SK-N-SH (cell line): ENCODE measurements around the gene MISP3. TPM values are rescaled to one million over a fixed set of nuclear protein-coding genes. Genes with fewer than 3 reads are reported as not detected.

ENCODE experiments used
- CTCF ChIA-PET: fragments of 300-600, 350-600 bp; formaldehyde crosslinking; extraction: SDS; loops from one replicate; lab custom pipeline; 2021; lab: Yijun Ruan, JAX
- POLR2A ChIA-PET: fragments of 350-600 bp; sonication (Branson Sonifier 250); formaldehyde crosslinking; extraction: SDS; loops from one replicate; lab custom pipeline; 2020; ENCODE audit warnings: antibody characterized with exemption, inconsistent platforms; lab: Yijun Ruan, JAX
- DNase-seq: peaks from one replicate; pipeline ENCODE4 v3.0.0; 2012
- H2AFZ ChIP-seq: fragments of 200-600 bp; sonication (generic); 2 replicates; pipeline ENCODE4 v1.8.1; 2016; ENCODE audit warnings: antibody characterized with exemption, mild to moderate bottlenecking, low read depth
- H3F3A ChIP-seq: fragments of 200-600 bp; sonication (generic); replicated peaks from 2 replicates; pipeline ENCODE3; 2016; ENCODE audit warnings: antibody characterized with exemption, mild to moderate bottlenecking; ENCODE audit not compliant: insufficient read depth
- H3K27ac ChIP-seq, 2 experiments: fragments of 200-500 bp in 1 of 2; fragments of 200-600 bp in 1 of 2; sonication (Bioruptor generic) in 1 of 2; sonication (generic), shearing (Covaris generic) in 1 of 2; 2 replicates each; pipeline versions ENCODE4 v1.5.1 to v1.6.1; 2014 to 2016; ENCODE audit warnings: low read depth in 2 of 2, inconsistent platforms in 1 of 2, low read length in 1 of 2, mild to moderate bottlenecking in 1 of 2, mixed read lengths in 1 of 2
- H3K27me3 ChIP-seq: fragments of 200-600 bp; sonication (generic), shearing (Covaris generic); 2 replicates; pipeline ENCODE4 v1.6.1; 2016; ENCODE audit warnings: mixed run types; ENCODE audit not compliant: insufficient read depth
- H3K36me3 ChIP-seq, 2 experiments: fragments of 200-500 bp in 1 of 2; fragments of 200-600 bp in 1 of 2; sonication (Bioruptor generic) in 1 of 2; sonication (generic) in 1 of 2; replicated peaks in 1 of 2; 2 replicates each; pipeline versions ENCODE3 to v1.5.1; 2014 to 2016; ENCODE audit warnings: low read length in 1 of 2, mild to moderate bottlenecking in 1 of 2; ENCODE audit not compliant: insufficient read depth in 2 of 2, control insufficient read depth in 1 of 2
- H3K4me1 ChIP-seq, 2 experiments: fragments of 200-500 bp in 1 of 2; fragments of 200-600 bp in 1 of 2; sonication (Bioruptor generic) in 1 of 2; sonication (generic), shearing (Covaris generic) in 1 of 2; 2 replicates each; pipeline versions ENCODE4 v1.5.1 to v1.6.1; 2014 to 2016; ENCODE audit warnings: low read depth in 1 of 2, low read length in 1 of 2, mixed run types in 1 of 2; ENCODE audit not compliant: insufficient read depth in 2 of 2, control insufficient read depth in 1 of 2
- H3K4me2 ChIP-seq: fragments of 200-600 bp; sonication (generic), shearing (Covaris generic); 2 replicates; pipeline ENCODE4 v1.6.1; 2017; ENCODE audit warnings: mixed run types
- H3K4me3 ChIP-seq, 2 experiments: fragments of 200-500 bp in 1 of 2; fragments of 200-600 bp in 1 of 2; sonication (Bioruptor generic) in 1 of 2; sonication (generic), shearing (Covaris generic) in 1 of 2; 2 replicates each; pipeline versions ENCODE4 v1.5.1 to v1.8.1; 2014 to 2016; ENCODE audit warnings: low read depth in 2 of 2, inconsistent platforms in 1 of 2, low read length in 1 of 2, mild to moderate bottlenecking in 1 of 2, mixed read lengths in 1 of 2, moderate library complexity in 1 of 2
- H3K79me2 ChIP-seq: fragments of 200-600 bp; sonication (generic); 2 replicates; pipeline ENCODE4 v1.8.1; 2017; ENCODE audit warnings: mild to moderate bottlenecking; ENCODE audit not compliant: insufficient read depth
- H3K9ac ChIP-seq: fragments of 200-600 bp; sonication (generic); 2 replicates; pipeline ENCODE4 v1.6.1; 2017; ENCODE audit warnings: mixed run types
- H3K9me2 ChIP-seq: fragments of 200-600 bp; sonication (generic); 2 replicates; pipeline ENCODE4 v1.6.1; 2017; ENCODE audit warnings: mixed run types
- H3K9me3 ChIP-seq: fragments of 200-600 bp; sonication (generic); 2 replicates; pipeline ENCODE4 v1.6.1; 2017; ENCODE audit warnings: mixed run types, mild to moderate bottlenecking, moderate library complexity
- H4K20me1 ChIP-seq: fragments of 200-600 bp; sonication (generic); 2 replicates; pipeline ENCODE4 v1.6.1; 2017; ENCODE audit warnings: mild to moderate bottlenecking, mixed run types; ENCODE audit not compliant: insufficient read depth
- CHD2 ChIP-seq: fragments of 150-350 bp; IDR thresholded peaks from 2 replicates; pipeline ENCODE4 v1.6.1; 2018; ENCODE audit warnings: low read length; ENCODE audit not compliant: partially characterized antibody
- ELF1 ChIP-seq: IDR thresholded peaks from 2 replicates; pipeline ENCODE4 v1.4.0; 2012
- EP300 ChIP-seq, 2 experiments: IDR thresholded peaks; 2 replicates each; pipeline versions ENCODE4 v1.4.0 to v1.6.1; 2012; ENCODE audit warnings: borderline replicate concordance in 1 of 2, low read depth in 1 of 2, low read length in 1 of 2
- EZH2phosphoT487 ChIP-seq: fragments of 200-600 bp; sonication (generic); IDR thresholded peaks from 2 replicates; pipeline ENCODE4 v1.6.1; 2017; ENCODE audit warnings: low read depth, mixed run types, mild to moderate bottlenecking, antibody characterized with exemption, moderate library complexity, borderline replicate concordance
- FOSL2 ChIP-seq: IDR thresholded peaks from 2 replicates; pipeline ENCODE4 v1.4.0; 2012; ENCODE audit warnings: low read depth, mild to moderate bottlenecking, moderate library complexity, borderline replicate concordance
- FOXJ3 ChIP-seq: sonication (generic); formaldehyde crosslinking; IDR thresholded peaks from 2 replicates; pipeline ENCODE4 v1.5.1; 2020; ENCODE audit warnings: mild to moderate bottlenecking, missing genetic modification reagents
- JUND ChIP-seq: IDR thresholded peaks from 2 replicates; pipeline ENCODE4 v1.4.0; 2012
- MEF2A ChIP-seq: IDR thresholded peaks from 2 replicates; pipeline ENCODE4 v1.4.0; 2012; ENCODE audit warnings: low read depth, borderline replicate concordance
- NFIC ChIP-seq: IDR thresholded peaks from 2 replicates; pipeline ENCODE4 v1.4.0; 2012; ENCODE audit warnings: borderline replicate concordance
- RFX5 ChIP-seq: IDR thresholded peaks from 2 replicates; pipeline ENCODE4 v1.6.1; 2012; ENCODE audit warnings: mild to moderate bottlenecking, improper control_type of control experiment, low read length
- SMC3 ChIP-seq: IDR thresholded peaks from 2 replicates; pipeline ENCODE4 v1.6.1; 2012; ENCODE audit warnings: low read depth, low read length, improper control_type of control experiment
- TCF12 ChIP-seq: IDR thresholded peaks from 2 replicates; pipeline ENCODE4 v1.4.0; 2012
- TEAD4 ChIP-seq: IDR thresholded peaks from 2 replicates; pipeline ENCODE4 v1.4.0; 2012; ENCODE audit warnings: mild to moderate bottlenecking, borderline replicate concordance; ENCODE audit not compliant: insufficient read depth
- WGBS: methylation state at CpG from one replicate; pipeline ENCODE4 v1.1.6; 2017; ENCODE audit warnings: low lambda C conversion rate; 5-methylcytosine and 5-hydroxymethylcytosine counted together
- polyA plus RNA-seq, 3 experiments: library from polyadenylated mRNA; depleted of rRNA; stranded (reverse); fragments of >200 nt; gene quantifications; 2 replicates each; pipeline ENCODE4 v1.2.3, GENCODE V29; 2012
- TF ChIP-seq, protein P1 (sequence below): IDR thresholded peaks from 2 replicates; pipeline ENCODE4 v1.6.1; 2012; ENCODE audit warnings: mild to moderate bottlenecking, low read depth, low read length, moderate library complexity
- TF ChIP-seq, protein P2 (sequence below): IDR thresholded peaks from 2 replicates; pipeline ENCODE4 v1.4.0; 2012; ENCODE audit warnings: low read depth
- TF ChIP-seq, protein P3 (sequence below): fragments of 150-350 bp; IDR thresholded peaks from 2 replicates; pipeline ENCODE4 v1.6.1; 2017; ENCODE audit warnings: antibody characterized with exemption, low read length, low read depth, borderline replicate concordance
- TF ChIP-seq, protein P4 (sequence below): IDR thresholded peaks from 2 replicates; pipeline ENCODE4 v1.4.0; 2012; ENCODE audit warnings: low read depth, borderline replicate concordance
- TF ChIP-seq, protein P5 (sequence below): fragments of 150-350 bp; IDR thresholded peaks from 2 replicates; pipeline ENCODE4 v1.6.1; 2016; ENCODE audit warnings: mild to moderate bottlenecking, low read depth, low read length

Gene MISP3
- polyA plus RNA-seq, 1 of the 3 experiments (the other 2 are of a cell fraction): 2.6 TPM

DNA sequence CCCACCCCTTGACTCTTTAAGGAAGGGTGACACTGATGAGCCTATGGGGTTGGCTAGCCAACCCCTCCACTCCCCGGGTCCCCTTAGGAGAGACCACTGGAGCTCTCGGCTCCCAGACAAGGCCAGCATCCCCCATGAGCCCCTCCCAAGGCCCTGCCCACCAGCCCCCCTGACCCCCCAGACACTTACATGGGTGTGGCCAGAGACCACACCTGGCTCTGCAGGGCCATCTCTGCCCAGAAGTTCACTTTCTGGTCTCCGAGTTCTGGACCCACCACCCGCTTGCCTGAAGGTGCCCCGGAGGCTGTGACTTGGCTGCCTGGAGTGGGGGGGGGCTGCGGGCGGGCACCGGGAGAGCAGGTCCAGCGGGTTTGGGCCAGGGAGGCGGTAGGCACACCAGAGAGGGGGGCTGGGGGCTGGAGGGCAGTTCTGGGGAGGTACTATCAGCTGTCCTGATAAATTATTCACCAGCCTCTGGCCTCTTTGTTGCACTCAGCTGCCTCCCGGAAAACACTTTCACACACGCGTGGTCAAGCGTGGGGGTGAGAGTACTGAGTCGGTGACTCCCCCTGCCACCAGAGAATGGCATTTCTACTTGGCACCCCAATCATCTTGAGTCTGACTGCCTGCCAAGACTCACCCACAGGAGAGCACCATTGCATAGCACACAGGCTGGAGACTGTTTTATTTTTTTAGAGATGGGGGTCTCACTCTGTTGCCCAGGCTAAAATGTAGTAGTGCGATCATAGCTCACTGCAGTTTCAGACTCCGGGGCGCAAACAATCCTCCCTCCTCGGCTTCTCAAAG, 10.6 kb upstream of the MISP3 start, which contains the start of gene PALM3:
TSS of gene PALM3 (minus strand) at position 326 of the 807 bp plus-strand sequence. CDS start at position 230, 96 bp downstream.
- no peak within 1 kb of the TSS for H3K4me2 ChIP-seq
- H2AFZ ChIP-seq: no peak within 1 kb of the TSS
- ChIA-PET POLR2A (no interaction called here), CTCF (interaction anchor here (0.7 to 8.1 kb wide), 6 partner anchors 9 to 182 kb away, joined by 3 to 146 read pairs (median 28); partner anchors contain the start of genes ASF1B, IL27RA and MISP3)
- H3K9me3 ChIP-seq: no peaks in the 10 kb centered on the region
- no peaks in the 10 kb centered on the region for H3K36me3 ChIP-seq
- H3K27ac ChIP-seq: no peak within 1 kb of the TSS
- no peaks in the 10 kb centered on the region for H4K20me1 ChIP-seq
- H3K9me2 ChIP-seq: no peaks in the 10 kb centered on the region
- peaks cover 3% of the 10 kb centered on the region for H3F3A ChIP-seq
- H3K4me1 ChIP-seq: peaks cover 6 to 10% of the 10 kb centered on the region in 2 experiments; a peak in 2 of 4 replicates
- no peak within 1 kb of the TSS for H3K9ac ChIP-seq
- no peaks in the 10 kb centered on the region for H3K79me2 ChIP-seq
- H3K4me3 ChIP-seq: no peak within 1 kb of the TSS
- peak; percentile 14 for DNase-seq
- TF ChIP-seq, protein P1, sequence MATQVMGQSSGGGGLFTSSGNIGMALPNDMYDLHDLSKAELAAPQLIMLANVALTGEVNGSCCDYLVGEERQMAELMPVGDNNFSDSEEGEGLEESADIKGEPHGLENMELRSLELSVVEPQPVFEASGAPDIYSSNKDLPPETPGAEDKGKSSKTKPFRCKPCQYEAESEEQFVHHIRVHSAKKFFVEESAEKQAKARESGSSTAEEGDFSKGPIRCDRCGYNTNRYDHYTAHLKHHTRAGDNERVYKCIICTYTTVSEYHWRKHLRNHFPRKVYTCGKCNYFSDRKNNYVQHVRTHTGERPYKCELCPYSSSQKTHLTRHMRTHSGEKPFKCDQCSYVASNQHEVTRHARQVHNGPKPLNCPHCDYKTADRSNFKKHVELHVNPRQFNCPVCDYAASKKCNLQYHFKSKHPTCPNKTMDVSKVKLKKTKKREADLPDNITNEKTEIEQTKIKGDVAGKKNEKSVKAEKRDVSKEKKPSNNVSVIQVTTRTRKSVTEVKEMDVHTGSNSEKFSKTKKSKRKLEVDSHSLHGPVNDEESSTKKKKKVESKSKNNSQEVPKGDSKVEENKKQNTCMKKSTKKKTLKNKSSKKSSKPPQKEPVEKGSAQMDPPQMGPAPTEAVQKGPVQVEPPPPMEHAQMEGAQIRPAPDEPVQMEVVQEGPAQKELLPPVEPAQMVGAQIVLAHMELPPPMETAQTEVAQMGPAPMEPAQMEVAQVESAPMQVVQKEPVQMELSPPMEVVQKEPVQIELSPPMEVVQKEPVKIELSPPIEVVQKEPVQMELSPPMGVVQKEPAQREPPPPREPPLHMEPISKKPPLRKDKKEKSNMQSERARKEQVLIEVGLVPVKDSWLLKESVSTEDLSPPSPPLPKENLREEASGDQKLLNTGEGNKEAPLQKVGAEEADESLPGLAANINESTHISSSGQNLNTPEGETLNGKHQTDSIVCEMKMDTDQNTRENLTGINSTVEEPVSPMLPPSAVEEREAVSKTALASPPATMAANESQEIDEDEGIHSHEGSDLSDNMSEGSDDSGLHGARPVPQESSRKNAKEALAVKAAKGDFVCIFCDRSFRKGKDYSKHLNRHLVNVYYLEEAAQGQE: no peak
- TF ChIP-seq RFX5 (no peak), ELF1 (no peak), TEAD4 (no peak), FOXJ3 (no peak), CHD2 (no peak), JUND (no peak), NFIC (no peak), EP300 (IDR thresholded peaks at IDR 0.05; ENCODE audit: borderline replicate concordance in 1 of 2, low read depth in 1 of 2, low read length in 1 of 2) (no peak), EZH2phosphoT487 (no peak), MEF2A (no peak), FOSL2 (no peak), SMC3 (no peak), TCF12 (no peak)
- TF ChIP-seq, protein P2, sequence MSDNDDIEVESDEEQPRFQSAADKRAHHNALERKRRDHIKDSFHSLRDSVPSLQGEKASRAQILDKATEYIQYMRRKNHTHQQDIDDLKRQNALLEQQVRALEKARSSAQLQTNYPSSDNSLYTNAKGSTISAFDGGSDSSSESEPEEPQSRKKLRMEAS: no peak
- TF ChIP-seq, protein P3, sequence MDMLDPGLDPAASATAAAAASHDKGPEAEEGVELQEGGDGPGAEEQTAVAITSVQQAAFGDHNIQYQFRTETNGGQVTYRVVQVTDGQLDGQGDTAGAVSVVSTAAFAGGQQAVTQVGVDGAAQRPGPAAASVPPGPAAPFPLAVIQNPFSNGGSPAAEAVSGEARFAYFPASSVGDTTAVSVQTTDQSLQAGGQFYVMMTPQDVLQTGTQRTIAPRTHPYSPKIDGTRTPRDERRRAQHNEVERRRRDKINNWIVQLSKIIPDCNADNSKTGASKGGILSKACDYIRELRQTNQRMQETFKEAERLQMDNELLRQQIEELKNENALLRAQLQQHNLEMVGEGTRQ: no peak
- TF ChIP-seq, protein P4, sequence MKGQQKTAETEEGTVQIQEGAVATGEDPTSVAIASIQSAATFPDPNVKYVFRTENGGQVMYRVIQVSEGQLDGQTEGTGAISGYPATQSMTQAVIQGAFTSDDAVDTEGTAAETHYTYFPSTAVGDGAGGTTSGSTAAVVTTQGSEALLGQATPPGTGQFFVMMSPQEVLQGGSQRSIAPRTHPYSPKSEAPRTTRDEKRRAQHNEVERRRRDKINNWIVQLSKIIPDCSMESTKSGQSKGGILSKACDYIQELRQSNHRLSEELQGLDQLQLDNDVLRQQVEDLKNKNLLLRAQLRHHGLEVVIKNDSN: no peak
- TF ChIP-seq, protein P5, sequence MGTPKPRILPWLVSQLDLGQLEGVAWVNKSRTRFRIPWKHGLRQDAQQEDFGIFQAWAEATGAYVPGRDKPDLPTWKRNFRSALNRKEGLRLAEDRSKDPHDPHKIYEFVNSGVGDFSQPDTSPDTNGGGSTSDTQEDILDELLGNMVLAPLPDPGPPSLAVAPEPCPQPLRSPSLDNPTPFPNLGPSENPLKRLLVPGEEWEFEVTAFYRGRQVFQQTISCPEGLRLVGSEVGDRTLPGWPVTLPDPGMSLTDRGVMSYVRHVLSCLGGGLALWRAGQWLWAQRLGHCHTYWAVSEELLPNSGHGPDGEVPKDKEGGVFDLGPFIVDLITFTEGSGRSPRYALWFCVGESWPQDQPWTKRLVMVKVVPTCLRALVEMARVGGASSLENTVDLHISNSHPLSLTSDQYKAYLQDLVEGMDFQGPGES: no peak
- no peaks in the 10 kb centered on the region for H3K27me3 ChIP-seq
- WGBS: 46% methylated on average over 14 of the region's 19 CpGs
